Neural crest cell (in vitro differentiated cells): ENCODE data around the gene PPP3CA. TPM values are rescaled to one million over a fixed set of nuclear protein-coding genes. Genes with fewer than 3 reads are reported as not detected.

Source experiments
- DNase-seq: peaks from one replicate; pipeline ENCODE4 v3.0.0; 2021; ENCODE audit warnings: low read depth, mixed read lengths, low spot score
- H3K27ac Mint-ChIP-seq: one replicate; pipeline ENCODE4 v1.8.0; 2021; ENCODE audit warnings: mild to moderate bottlenecking, mixed read lengths; ENCODE audit not compliant: unreplicated experiment
- H3K27me3 Mint-ChIP-seq: 2 replicates; pipeline ENCODE4 v1.8.0; 2021; ENCODE audit warnings: low read depth, mild to moderate bottlenecking, mixed read lengths
- H3K36me3 Mint-ChIP-seq: 2 replicates; pipeline ENCODE4 v1.8.0; 2021; ENCODE audit warnings: low read depth, mild to moderate bottlenecking, mixed read lengths
- H3K4me1 Mint-ChIP-seq: 2 replicates; pipeline ENCODE4 v1.8.0; 2021; ENCODE audit warnings: mixed read lengths
- H3K4me3 Mint-ChIP-seq: one replicate; pipeline ENCODE4 v1.8.0; 2021; ENCODE audit warnings: mild to moderate bottlenecking, mixed read lengths
- H3K9me3 Mint-ChIP-seq: 2 replicates; pipeline ENCODE4 v1.8.0; 2021; ENCODE audit warnings: mixed read lengths
- total RNA-seq: library from RNA; stranded (reverse); gene quantifications from 2 replicates; pipeline ENCODE4 v1.2.1, GENCODE V29; 2021
- TF ChIP-seq, protein P1 (sequence below): fragments of 200-600 bp; sonication (generic); conservative IDR thresholded peaks from 2 replicates; pipeline ENCODE4 v1.5.0; 2021; ENCODE audit warnings: antibody characterized with exemption, mild to moderate bottlenecking

PPP3CA gene
- total RNA-seq, 1 donor from 2014 or later = 12.2 TPM

DNA sequence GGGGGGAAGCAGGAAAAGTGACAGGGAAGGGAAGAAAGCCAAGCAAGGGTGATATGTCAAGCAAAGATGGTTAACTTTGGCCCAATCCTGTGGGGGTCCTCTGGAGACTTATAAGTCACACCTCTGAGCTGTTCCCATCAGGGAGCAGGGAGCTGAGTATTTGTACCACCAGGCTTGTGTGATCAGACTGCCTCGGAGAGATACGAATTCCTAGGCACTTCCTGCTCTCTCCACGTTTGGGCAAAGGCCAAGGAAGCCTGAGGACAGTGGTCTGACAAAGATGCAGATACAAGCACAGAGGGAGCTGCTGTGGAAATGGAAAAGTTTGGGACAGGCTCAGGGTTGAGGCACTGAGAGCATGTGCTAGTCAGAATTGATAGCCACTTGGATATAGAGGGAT is 10.4 kb upstream of the PPP3CA start:
- H3K27me3 Mint-ChIP-seq = no peaks in the 10 kb centered on the region
- H3K4me3 Mint-ChIP-seq = no peak overlapping the region
- DNase-seq = no peak
- no peaks in the 10 kb centered on the region for H3K36me3 Mint-ChIP-seq
- H3K27ac Mint-ChIP-seq = no peak overlapping the region
- TF ChIP-seq, protein P1, sequence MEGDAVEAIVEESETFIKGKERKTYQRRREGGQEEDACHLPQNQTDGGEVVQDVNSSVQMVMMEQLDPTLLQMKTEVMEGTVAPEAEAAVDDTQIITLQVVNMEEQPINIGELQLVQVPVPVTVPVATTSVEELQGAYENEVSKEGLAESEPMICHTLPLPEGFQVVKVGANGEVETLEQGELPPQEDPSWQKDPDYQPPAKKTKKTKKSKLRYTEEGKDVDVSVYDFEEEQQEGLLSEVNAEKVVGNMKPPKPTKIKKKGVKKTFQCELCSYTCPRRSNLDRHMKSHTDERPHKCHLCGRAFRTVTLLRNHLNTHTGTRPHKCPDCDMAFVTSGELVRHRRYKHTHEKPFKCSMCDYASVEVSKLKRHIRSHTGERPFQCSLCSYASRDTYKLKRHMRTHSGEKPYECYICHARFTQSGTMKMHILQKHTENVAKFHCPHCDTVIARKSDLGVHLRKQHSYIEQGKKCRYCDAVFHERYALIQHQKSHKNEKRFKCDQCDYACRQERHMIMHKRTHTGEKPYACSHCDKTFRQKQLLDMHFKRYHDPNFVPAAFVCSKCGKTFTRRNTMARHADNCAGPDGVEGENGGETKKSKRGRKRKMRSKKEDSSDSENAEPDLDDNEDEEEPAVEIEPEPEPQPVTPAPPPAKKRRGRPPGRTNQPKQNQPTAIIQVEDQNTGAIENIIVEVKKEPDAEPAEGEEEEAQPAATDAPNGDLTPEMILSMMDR = no peak
- H3K9me3 Mint-ChIP-seq = no peaks in the 10 kb centered on the region
- H3K4me1 Mint-ChIP-seq = peaks cover 15% of the 10 kb centered on the region

DNA sequence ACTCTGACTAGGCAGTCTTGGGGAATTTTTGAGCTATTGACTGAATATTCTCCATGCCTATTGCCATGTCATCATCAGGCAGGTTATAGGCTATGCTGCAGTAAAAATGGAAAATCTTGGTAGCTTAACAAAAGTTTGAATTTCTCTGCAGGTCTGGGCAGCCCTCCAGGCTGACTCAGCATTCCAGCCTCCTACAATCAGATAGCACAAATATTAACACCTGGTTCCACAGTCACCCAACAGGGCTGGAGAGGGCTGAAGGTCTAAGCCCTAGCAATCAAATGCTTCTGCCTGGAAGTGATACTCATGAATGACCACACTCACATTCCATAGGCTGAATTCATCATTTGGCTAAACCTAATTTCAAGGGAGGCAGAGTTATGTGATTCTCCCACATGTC is 9.6 kb upstream of the PPP3CA start:
- TF ChIP-seq, protein P1 = no peak
- no peak for DNase-seq
- Mint-ChIP-seq H3K27me3 (no peaks in the 10 kb centered on the region), H3K4me3 (no peak overlapping the region), H3K36me3 (no peaks in the 10 kb centered on the region), H3K27ac (no peak overlapping the region), H3K9me3 (no peaks in the 10 kb centered on the region), H3K4me1 (peaks cover 15% of the 10 kb centered on the region)

DNA sequence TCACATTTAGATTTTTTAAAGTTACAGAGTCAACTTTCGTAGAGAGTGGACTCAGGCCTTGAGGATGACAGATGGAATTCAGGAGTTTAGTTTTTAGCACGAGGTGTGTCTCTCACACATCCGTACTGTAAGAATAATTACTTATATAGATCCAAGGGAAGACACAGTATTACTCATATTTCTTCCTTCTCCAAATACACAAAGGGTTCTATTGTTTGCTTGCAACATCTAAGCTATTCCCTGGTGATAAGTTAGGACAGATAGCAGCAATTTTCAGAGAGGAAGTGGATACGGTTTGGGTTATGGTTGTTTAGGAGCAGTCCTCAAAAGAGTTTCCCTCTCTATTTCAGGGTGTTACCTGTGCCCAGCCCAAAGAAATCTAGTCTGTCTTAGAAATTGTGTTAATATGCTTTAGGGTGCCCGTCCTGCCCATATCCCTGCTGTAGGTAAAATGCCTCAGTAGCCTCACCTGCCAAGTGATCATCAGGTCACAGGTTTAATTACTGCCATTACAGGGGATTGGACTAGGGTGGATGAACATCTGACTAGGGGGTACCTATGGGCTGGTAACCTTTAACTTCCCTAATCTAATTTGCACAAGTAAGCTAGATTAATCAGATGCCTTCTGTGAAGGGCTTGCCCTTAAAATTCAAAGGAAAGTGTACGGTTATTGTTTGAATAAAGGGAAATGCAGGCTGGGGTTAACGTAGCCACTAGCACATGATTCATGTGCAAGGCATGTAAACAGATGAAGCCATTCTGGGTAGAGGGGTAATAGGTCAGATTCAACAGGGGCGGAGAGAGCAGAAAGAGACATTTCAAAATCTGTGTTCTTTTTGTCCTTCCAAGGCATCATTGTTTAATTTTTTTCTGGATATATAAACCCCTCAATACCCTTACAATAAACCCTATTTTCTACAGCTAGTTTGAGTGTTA is 8.7 kb upstream of the PPP3CA start:
- H3K36me3 Mint-ChIP-seq = no peaks in the 10 kb centered on the region
- no peak overlapping the region for H3K27ac Mint-ChIP-seq
- DNase-seq = no peak
- H3K9me3 Mint-ChIP-seq = no peaks in the 10 kb centered on the region
- TF ChIP-seq, protein P1 = no peak
- no peak overlapping the region for H3K4me3 Mint-ChIP-seq
- no peaks in the 10 kb centered on the region for H3K27me3 Mint-ChIP-seq
- H3K4me1 Mint-ChIP-seq = peaks cover 15% of the 10 kb centered on the region

DNA sequence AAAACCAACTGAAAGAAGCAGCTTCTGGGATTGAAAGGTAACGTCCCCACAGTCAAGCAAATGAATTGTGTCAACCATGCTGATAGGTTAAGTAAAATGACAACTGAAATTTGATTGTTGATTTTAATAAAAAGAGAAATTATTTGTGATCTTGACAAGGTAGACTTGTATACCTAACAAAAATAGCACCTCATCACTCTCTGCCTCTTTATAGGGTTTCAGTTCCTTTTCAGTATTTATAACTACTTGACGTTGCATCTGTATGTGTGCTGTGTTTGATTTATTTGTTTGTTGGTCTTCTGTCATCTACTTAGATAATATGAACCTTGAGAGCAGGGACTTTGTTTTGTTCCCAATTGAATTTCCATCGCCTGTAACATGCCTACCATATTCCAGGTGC is 7.9 kb upstream of the PPP3CA start:
- DNase-seq = no peak
- H3K27me3 Mint-ChIP-seq = peaks cover 2% of the 10 kb centered on the region
- TF ChIP-seq, protein P1 = no peak
- H3K36me3 Mint-ChIP-seq = no peaks in the 10 kb centered on the region
- no peak overlapping the region for H3K27ac Mint-ChIP-seq
- H3K4me1 Mint-ChIP-seq = peaks cover 15% of the 10 kb centered on the region
- no peaks in the 10 kb centered on the region for H3K9me3 Mint-ChIP-seq
- H3K4me3 Mint-ChIP-seq = no peak overlapping the region

DNA sequence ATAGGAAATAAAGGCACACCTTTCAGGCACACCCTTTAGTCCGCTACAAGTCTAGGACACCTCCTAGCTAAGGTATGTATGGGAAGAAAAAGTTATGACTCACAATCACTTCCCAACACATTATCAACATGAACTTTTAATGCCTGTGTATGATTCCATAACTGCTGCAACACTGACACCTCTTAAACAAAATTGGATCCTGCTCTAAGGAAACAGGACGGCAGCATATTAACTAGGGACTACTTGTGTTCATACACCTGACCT is 2.4 kb upstream of the PPP3CA start:
- no peak overlapping the region for H3K27ac Mint-ChIP-seq
- peaks cover 18% of the 10 kb centered on the region for H3K4me1 Mint-ChIP-seq
- no peak for DNase-seq
- no peak overlapping the region for H3K4me3 Mint-ChIP-seq
- H3K27me3 Mint-ChIP-seq = peaks cover 23% of the 10 kb centered on the region
- TF ChIP-seq, protein P1 = no peak
- no peaks in the 10 kb centered on the region for H3K36me3 Mint-ChIP-seq
- H3K9me3 Mint-ChIP-seq = no peaks in the 10 kb centered on the region
